Measurements from ENCODE around the gene BTBD2. TPM values are rescaled to one million over a fixed set of nuclear protein-coding genes. Genes with fewer than 3 reads are reported as not detected.

The BTBD2 gene
- total RNA-seq, 2 experiments from 2014 or later = 48.2 to 53.4 TPM

- H3K27ac Mint-ChIP-seq = no peak overlapping the region
- H3K4me3 Mint-ChIP-seq = no peak overlapping the region
- H3K27me3 Mint-ChIP-seq (ENCODE audit: low read depth) = no peaks in the 10 kb centered on the region
- DNase-seq = no peak
- ATAC-seq = no peak
- no peaks in the 10 kb centered on the region for H3K9me3 Mint-ChIP-seq (ENCODE audit: insufficient read depth)
- ChIA-PET CTCF (interaction anchor here (1.3 to 1.5 kb wide), 2 partner anchors 9 to 16 kb away, joined by 4 read pairs; no protein-coding TSS in a partner anchor), POLR2A (no interaction called here)
- peaks cover 27% of the 10 kb centered on the region for H3K36me3 Mint-ChIP-seq (ENCODE audit: low read depth)
- H3K4me1 Mint-ChIP-seq (ENCODE audit: low read depth) = peaks cover 25% of the 10 kb centered on the region
Measured at GRCh38 chr19:1944916-1945561, 70.5 kb downstream of the BTBD2 start.

DNA sequence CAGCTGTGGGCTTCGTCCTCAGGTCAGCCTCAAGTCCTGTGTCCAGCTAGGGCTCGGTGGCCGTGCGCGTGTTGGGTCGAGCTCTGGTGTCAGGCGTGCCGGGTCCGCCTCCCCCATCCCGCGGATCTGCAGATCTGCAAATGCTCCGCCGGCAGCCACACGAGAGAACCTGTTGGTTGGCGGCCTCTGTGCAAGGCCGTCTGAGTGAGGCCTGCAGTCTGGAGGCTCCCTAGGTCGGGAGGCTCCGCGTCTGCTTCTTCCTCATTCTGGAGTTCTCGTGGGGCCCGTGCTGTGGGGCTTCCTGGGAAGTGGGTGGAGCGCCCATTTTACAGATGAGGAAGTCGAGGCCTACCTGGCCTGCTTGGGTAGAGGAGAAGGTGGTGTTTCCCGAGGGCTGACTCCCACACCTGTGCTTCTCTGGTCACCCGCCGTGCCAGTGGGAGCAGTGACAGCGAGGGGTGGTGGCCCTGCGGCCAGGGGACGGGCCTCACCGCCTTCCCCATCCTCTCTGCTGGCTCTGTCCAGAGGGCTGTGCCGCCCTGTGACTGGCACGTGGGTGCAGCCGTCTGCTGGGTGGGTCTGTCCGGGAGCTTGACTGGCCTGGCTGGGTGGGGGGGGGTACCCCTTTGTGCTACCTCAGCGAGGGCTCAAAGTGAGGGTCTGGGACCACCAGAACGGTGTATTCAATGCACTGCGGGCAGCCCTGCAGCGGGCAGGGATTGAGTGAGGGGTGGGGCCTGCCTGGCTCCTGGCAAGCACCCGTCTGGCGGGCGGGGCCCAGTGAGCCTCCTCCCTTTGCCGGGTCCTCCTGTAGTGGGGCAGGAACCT, 71.2 kb downstream of the BTBD2 start:
- Mint-ChIP-seq H3K4me1 (ENCODE audit: low read depth) (peaks cover 32% of the 10 kb centered on the region), H3K27me3 (ENCODE audit: low read depth) (no peaks in the 10 kb centered on the region), H3K4me3 (peak overlapping the region; percentile 40), H3K9me3 (ENCODE audit: insufficient read depth) (no peaks in the 10 kb centered on the region), H3K36me3 (ENCODE audit: low read depth) (peaks cover 27% of the 10 kb centered on the region), H3K27ac (peak overlapping the region; percentile 49)
- no peak for DNase-seq
- ChIA-PET CTCF (no interaction called here), POLR2A (interaction anchor here (0.7 kb wide), 1 partner anchor 99 kb away, joined by 3 read pairs; no protein-coding TSS in a partner anchor)
- ATAC-seq = no peak

GRCh38 chr19:1943661-1944087, 71.8 kb downstream of the BTBD2 start:
- H3K4me1 Mint-ChIP-seq (ENCODE audit: low read depth) = peaks cover 34% of the 10 kb centered on the region
- POLR2A ChIA-PET = interaction anchor here (0.7 kb wide), 2 partner anchors 69 to 100 kb away, joined by 3 to 5 read pairs; no protein-coding TSS in a partner anchor
- CTCF ChIA-PET = interaction anchor here (1.0 to 1.5 kb wide), 2 partner anchors 46 to 126 kb away, joined by 3 to 5 read pairs; no protein-coding TSS in a partner anchor
- no peak for ATAC-seq
- DNase-seq = no peak
- H3K27me3 Mint-ChIP-seq (ENCODE audit: low read depth) = no peaks in the 10 kb centered on the region
- H3K9me3 Mint-ChIP-seq (ENCODE audit: insufficient read depth) = no peaks in the 10 kb centered on the region
- peak overlapping the region; percentile 99 for H3K4me3 Mint-ChIP-seq
- peak overlapping the region; percentile 96 for H3K27ac Mint-ChIP-seq
- peaks cover 25% of the 10 kb centered on the region for H3K36me3 Mint-ChIP-seq (ENCODE audit: low read depth)

GRCh38 chr19:1942934-1943555, 72.5 kb downstream of the BTBD2 start:
- ATAC-seq = peak; percentile 1
- Mint-ChIP-seq H3K27me3 (ENCODE audit: low read depth) (no peaks in the 10 kb centered on the region), H3K4me1 (ENCODE audit: low read depth) (peaks cover 34% of the 10 kb centered on the region), H3K9me3 (ENCODE audit: insufficient read depth) (no peaks in the 10 kb centered on the region), H3K4me3 (peak overlapping the region; percentile 99), H3K36me3 (ENCODE audit: low read depth) (peaks cover 23% of the 10 kb centered on the region), H3K27ac (peak overlapping the region; percentile 96)
- ChIA-PET CTCF (interaction anchor here (0.6 to 1.5 kb wide), 3 partner anchors 46 to 127 kb away, joined by 3 to 5 read pairs (median 3); no protein-coding TSS in a partner anchor), POLR2A (interaction anchor here (0.7 to 1.4 kb wide), 4 partner anchors 46 to 209 kb away, joined by 3 to 5 read pairs (median 4); partner anchors contain the start of gene AP3D1)
- DNase-seq = no peak

DNA sequence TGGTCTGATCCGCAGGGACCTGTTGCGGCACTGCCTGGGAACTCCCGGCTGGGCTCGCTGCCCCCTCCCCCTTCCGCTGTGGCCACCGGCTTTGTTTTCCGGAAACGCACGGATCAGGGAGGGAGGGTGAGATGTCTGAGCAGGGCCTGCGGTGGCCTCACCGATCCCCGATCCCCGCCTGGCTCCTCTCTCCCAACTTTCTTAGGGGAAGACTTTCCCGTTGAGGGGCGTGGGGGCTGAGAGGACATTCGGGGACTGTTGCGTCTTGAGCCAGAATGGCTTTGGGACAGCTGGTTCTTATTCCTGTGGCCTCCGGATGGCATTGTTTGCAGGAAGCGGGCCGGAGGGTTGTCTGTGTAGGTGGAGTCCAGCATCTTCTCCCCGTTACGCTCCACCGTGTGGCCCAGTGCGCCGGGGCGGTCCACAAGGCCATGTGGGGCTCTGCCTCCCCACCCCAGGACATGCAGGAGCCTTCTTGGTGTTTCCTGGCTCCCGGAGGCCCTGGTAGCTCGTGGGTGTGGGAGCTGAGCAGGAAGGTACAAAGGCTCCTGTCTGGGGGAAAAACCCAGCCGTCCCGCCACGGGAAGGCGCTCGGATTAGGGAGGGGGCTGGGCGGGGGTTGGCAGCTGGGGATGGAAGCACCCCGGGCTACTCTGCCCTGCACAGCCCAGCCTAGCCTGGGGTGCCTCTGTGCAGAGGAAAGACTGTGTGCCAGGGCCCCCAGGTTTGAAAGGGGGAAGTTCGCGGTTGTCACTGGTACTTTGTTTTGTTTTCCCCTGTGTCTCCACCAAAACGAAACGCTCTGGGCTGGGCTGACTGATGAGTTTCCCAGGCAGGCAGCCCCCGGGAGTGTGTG, 73.2 kb downstream of the BTBD2 start:
- peaks cover 39% of the 10 kb centered on the region for H3K4me1 Mint-ChIP-seq (ENCODE audit: low read depth)
- H3K27ac Mint-ChIP-seq = peak overlapping the region; percentile 96
- ChIA-PET POLR2A (interaction anchor here (0.6 to 1.4 kb wide), 6 partner anchors 25 to 411 kb away, joined by 3 to 5 read pairs (median 3); partner anchors contain the start of gene AP3D1), CTCF (interaction anchor here (0.6 to 1.5 kb wide), 4 partner anchors 45 to 128 kb away, joined by 3 to 5 read pairs (median 3); no protein-coding TSS in a partner anchor)
- H3K27me3 Mint-ChIP-seq (ENCODE audit: low read depth) = no peaks in the 10 kb centered on the region
- DNase-seq (peak; percentile 84), ATAC-seq (peak; percentile 54)
- no peaks in the 10 kb centered on the region for H3K9me3 Mint-ChIP-seq (ENCODE audit: insufficient read depth)
- H3K4me3 Mint-ChIP-seq = peak overlapping the region; percentile 99
- H3K36me3 Mint-ChIP-seq (ENCODE audit: low read depth) = peaks cover 23% of the 10 kb centered on the region

- ChIA-PET POLR2A (interaction anchor here (0.6 to 1.4 kb wide), 4 partner anchors 26 to 412 kb away, joined by 3 to 5 read pairs (median 3); partner anchors contain the start of gene AP3D1), CTCF (interaction anchor here (1.0 kb wide), 1 partner anchor 77 kb away, joined by 3 read pairs; no protein-coding TSS in a partner anchor)
- ATAC-seq (peak; percentile 50), DNase-seq (no peak)
- Mint-ChIP-seq H3K4me3 (peak within 1 kb of the TSS; percentile 99), H3K27me3 (ENCODE audit: low read depth) (no peaks in the 10 kb centered on the region), H3K4me1 (ENCODE audit: low read depth) (peaks cover 43% of the 10 kb centered on the region), H3K27ac (peak within 1 kb of the TSS; percentile 99), H3K9me3 (ENCODE audit: insufficient read depth) (no peaks in the 10 kb centered on the region), H3K36me3 (ENCODE audit: low read depth) (peaks cover 26% of the 10 kb centered on the region)
Measured at GRCh38 chr19:1941146-1942077, 74.1 kb downstream of the BTBD2 start, which contains the start of gene CSNK1G2. Gene CSNK1G2 (plus strand): TSS chr19:1941172. CDS start chr19:1969773, 28,601 bp downstream.

- H3K27me3 Mint-ChIP-seq (ENCODE audit: low read depth) = no peaks in the 10 kb centered on the region
- H3K27ac Mint-ChIP-seq = no peak overlapping the region
- DNase-seq (no peak), ATAC-seq (no peak)
- ChIA-PET CTCF (interaction anchor here (2.0 kb wide), 1 partner anchor 10 kb away, joined by 6 read pairs; no protein-coding TSS in a partner anchor), POLR2A (no interaction called here)
- peaks cover 32% of the 10 kb centered on the region for H3K4me1 Mint-ChIP-seq (ENCODE audit: low read depth)
- H3K9me3 Mint-ChIP-seq (ENCODE audit: insufficient read depth) = no peaks in the 10 kb centered on the region
- no peak overlapping the region for H3K4me3 Mint-ChIP-seq
- peaks cover 29% of the 10 kb centered on the region for H3K36me3 Mint-ChIP-seq (ENCODE audit: low read depth)
Measured at GRCh38 chr19:1938071-1938470, 77.4 kb downstream of the BTBD2 start.

- Mint-ChIP-seq H3K9me3 (ENCODE audit: insufficient read depth) (no peaks in the 10 kb centered on the region), H3K4me1 (ENCODE audit: low read depth) (peaks cover 28% of the 10 kb centered on the region), H3K4me3 (no peak overlapping the region), H3K36me3 (ENCODE audit: low read depth) (peaks cover 22% of the 10 kb centered on the region), H3K27ac (peak overlapping the region; percentile 25), H3K27me3 (ENCODE audit: low read depth) (no peaks in the 10 kb centered on the region)
- CTCF ChIA-PET = interaction anchor here (1.4 to 2.0 kb wide), 2 partner anchors 9 to 39 kb away, joined by 4 to 6 read pairs; no protein-coding TSS in a partner anchor
- DNase-seq = no peak
- ATAC-seq = no peak
- POLR2A ChIA-PET = no interaction called here
Measured at GRCh38 chr19:1936916-1937610, 78.5 kb downstream of the BTBD2 start.

DNA sequence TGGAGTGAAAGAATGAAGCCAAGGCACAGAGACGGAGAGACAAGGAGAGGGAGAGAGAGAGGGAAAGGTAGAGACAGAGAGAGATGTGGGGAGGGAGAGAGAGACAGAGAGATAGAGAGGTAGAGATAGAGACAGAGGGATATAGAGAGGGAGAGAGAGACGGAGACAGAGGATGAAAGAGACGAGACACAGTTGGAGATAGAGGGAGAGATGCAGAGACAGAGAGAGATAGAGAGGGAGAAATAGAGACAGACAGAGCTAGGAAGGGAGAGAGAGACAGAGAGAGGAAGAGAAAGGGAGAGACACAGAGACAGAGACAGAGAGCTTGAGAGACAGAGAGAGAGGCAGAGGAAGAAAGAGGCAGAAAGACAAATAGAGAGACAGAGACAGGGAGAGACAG, 79.1 kb downstream of the BTBD2 start:
- POLR2A ChIA-PET = no interaction called here
- ATAC-seq (no peak), DNase-seq (no peak)
- Mint-ChIP-seq H3K27ac (peak overlapping the region; percentile 25), H3K4me1 (ENCODE audit: low read depth) (peaks cover 28% of the 10 kb centered on the region), H3K9me3 (ENCODE audit: insufficient read depth) (peaks cover 5% of the 10 kb centered on the region), H3K36me3 (ENCODE audit: low read depth) (peaks cover 25% of the 10 kb centered on the region), H3K4me3 (no peak overlapping the region), H3K27me3 (ENCODE audit: low read depth) (peaks cover 5% of the 10 kb centered on the region)
- CTCF ChIA-PET = interaction anchor here (1.3 to 2.0 kb wide), 3 partner anchors 8 to 39 kb away, joined by 4 to 6 read pairs (median 4); no protein-coding TSS in a partner anchor

Measured in activated CD8-positive, alpha-beta T cell treated with anti-CD3 and anti-CD28 coated beads, Interleukin-2, amount 10 ng/mL, durations not matched to agents 7 days and 5 days (primary cell).